ENCODE data around the gene PDE2A. TPM values are rescaled to one million over a fixed set of nuclear protein-coding genes. Genes with fewer than 3 reads are reported as not detected.

PDE2A gene
- total and polyA plus RNA-seq, 8 donors: 8.4 to 13.8 (median 11.2) TPM

- H3K4me3 ChIP-seq: no peak overlapping the region
- H3K27me3 ChIP-seq: peaks cover 5 to 78% of the 10 kb centered on the region in 2 donors
- no peaks in the 10 kb centered on the region for H3K4me1 ChIP-seq
- no peak overlapping the region for H3K27ac ChIP-seq
- no peaks in the 10 kb centered on the region for H3K36me3 ChIP-seq
- H3K9me3 ChIP-seq: peaks cover 0 to 11% of the 10 kb centered on the region in 2 donors
- TF ChIP-seq, protein P1, sequence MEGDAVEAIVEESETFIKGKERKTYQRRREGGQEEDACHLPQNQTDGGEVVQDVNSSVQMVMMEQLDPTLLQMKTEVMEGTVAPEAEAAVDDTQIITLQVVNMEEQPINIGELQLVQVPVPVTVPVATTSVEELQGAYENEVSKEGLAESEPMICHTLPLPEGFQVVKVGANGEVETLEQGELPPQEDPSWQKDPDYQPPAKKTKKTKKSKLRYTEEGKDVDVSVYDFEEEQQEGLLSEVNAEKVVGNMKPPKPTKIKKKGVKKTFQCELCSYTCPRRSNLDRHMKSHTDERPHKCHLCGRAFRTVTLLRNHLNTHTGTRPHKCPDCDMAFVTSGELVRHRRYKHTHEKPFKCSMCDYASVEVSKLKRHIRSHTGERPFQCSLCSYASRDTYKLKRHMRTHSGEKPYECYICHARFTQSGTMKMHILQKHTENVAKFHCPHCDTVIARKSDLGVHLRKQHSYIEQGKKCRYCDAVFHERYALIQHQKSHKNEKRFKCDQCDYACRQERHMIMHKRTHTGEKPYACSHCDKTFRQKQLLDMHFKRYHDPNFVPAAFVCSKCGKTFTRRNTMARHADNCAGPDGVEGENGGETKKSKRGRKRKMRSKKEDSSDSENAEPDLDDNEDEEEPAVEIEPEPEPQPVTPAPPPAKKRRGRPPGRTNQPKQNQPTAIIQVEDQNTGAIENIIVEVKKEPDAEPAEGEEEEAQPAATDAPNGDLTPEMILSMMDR (IDR thresholded peaks at IDR 0.05): no peak
- ATAC-seq: no peak
- no peak for DNase-seq
- intact Hi-C loops (cut with DNase I): no loop called here
Observed at GRCh38 chr11:72668629-72669347, 5.4 kb downstream of the PDE2A start.

- Histone ChIP-seq H3K27ac (no peak overlapping the region), H3K27me3 (peaks cover 0 to 61% of the 10 kb centered on the region in 2 donors), H3K4me1 (no peaks in the 10 kb centered on the region), H3K36me3 (no peaks in the 10 kb centered on the region), H3K4me3 (no peak overlapping the region), H3K9me3 (peaks cover 0 to 11% of the 10 kb centered on the region in 2 donors)
- DNase-seq: no peak
- ATAC-seq: no peak
- TF ChIP-seq, protein P1 (IDR thresholded peaks at IDR 0.05): no peak
- intact Hi-C loops (cut with DNase I): no loop called here
Observed at GRCh38 chr11:72665911-72666472, 8.2 kb downstream of the PDE2A start.

GRCh38 chr11:72662036-72662435 lies 12.2 kb downstream of the PDE2A start:
- Histone ChIP-seq H3K4me1 (no peaks in the 10 kb centered on the region), H3K36me3 (no peaks in the 10 kb centered on the region), H3K9me3 (no peaks in the 10 kb centered on the region), H3K27me3 (peaks cover 0 to 46% of the 10 kb centered on the region in 2 donors), H3K27ac (no peak overlapping the region), H3K4me3 (no peak overlapping the region)
- intact Hi-C loops (cut with DNase I): no loop called here
- no peak for ATAC-seq
- TF ChIP-seq, protein P1 (IDR thresholded peaks at IDR 0.05): no peak
- no peak for DNase-seq

- DNase-seq: no peak
- TF ChIP-seq, protein P1 (IDR thresholded peaks at IDR 0.05): no peak
- ATAC-seq: no peak
- Histone ChIP-seq H3K36me3 (no peaks in the 10 kb centered on the region), H3K4me3 (no peak overlapping the region), H3K4me1 (no peaks in the 10 kb centered on the region), H3K9me3 (no peaks in the 10 kb centered on the region), H3K27me3 (peaks cover 0 to 46% of the 10 kb centered on the region in 2 donors), H3K27ac (no peak overlapping the region)
- intact Hi-C loops (cut with DNase I): no loop called here
Observed at GRCh38 chr11:72661486-72661885, 12.7 kb downstream of the PDE2A start.

DNA sequence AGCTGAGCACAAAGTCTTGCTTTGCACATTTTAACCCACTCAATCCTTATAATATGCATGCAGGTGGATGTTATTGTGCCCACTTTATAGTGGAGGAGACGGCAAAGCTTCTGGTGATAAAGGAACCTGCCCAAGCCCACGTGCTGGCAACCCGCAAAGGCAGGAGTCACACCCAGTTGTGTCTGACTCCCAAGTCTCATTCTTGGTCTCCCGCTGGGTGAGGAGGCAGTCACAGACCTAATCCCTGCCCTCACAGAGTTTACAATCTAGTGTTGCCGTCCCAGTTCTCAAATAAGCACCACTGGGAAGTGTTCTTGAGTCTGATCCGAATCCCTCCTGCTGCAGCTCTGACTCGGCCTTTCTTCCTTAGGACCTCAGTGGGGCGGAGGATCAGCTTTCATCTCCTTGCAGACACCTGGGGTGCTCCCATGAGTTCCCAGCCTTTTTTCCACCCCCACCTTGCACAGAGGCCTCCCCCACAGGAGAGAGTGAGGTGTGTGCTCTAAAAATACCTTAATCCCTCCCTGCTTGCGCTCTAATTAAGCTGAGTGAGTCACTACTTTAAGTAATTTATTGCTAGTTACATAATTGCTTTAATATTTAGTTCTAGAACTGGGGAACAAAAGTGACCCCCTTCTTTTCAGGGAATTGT lies 15.1 kb downstream of the PDE2A start:
- H3K36me3 ChIP-seq: no peaks in the 10 kb centered on the region
- H3K9me3 ChIP-seq: no peaks in the 10 kb centered on the region
- peaks cover 0 to 39% of the 10 kb centered on the region in 2 donors for H3K27me3 ChIP-seq
- H3K4me1 ChIP-seq: no peaks in the 10 kb centered on the region
- intact Hi-C loops (cut with DNase I): no loop called here
- no peak overlapping the region for H3K4me3 ChIP-seq
- no peak for DNase-seq
- H3K27ac ChIP-seq: no peak overlapping the region
- no peak for ATAC-seq
- TF ChIP-seq, protein P1 (IDR thresholded peaks at IDR 0.05): no peak

Measured in left lung (tissue), 10 donors.